ENCODE data around the gene KCNJ10. TPM values are rescaled to one million over a fixed set of nuclear protein-coding genes. Genes with fewer than 3 reads are reported as not detected.

The KCNJ10 gene
- total RNA-seq, 1 donor from 2014 or later, result 0.04 TPM

GRCh38 chr1:160108888-160109662, 39.1 kb upstream of the KCNJ10 start:
- Histone ChIP-seq H3K27me3 (ENCODE audit: control insufficient read depth, insufficient read depth, low read length) (peaks cover 12% of the 10 kb centered on the region), H3K36me3 (ENCODE audit: control insufficient read depth, insufficient read depth, low read length) (no peaks in the 10 kb centered on the region), H3K4me3 (ENCODE audit: low read depth, low read length) (no peak overlapping the region)
- TF ChIP-seq CTCF (IDR thresholded peaks at IDR 0.05; ENCODE audit: insufficient read depth, low read length, poor library complexity, severe bottlenecking), result peak; percentile 45
- no peak for DNase-seq (ENCODE audit: low read depth)

- H3K36me3 ChIP-seq (ENCODE audit: control insufficient read depth, insufficient read depth, low read length), result no peaks in the 10 kb centered on the region
- H3K27me3 ChIP-seq (ENCODE audit: control insufficient read depth, insufficient read depth, low read length), result peaks cover 10% of the 10 kb centered on the region
- DNase-seq (ENCODE audit: low read depth), result no peak
- TF ChIP-seq CTCF (IDR thresholded peaks at IDR 0.05; ENCODE audit: insufficient read depth, low read length, poor library complexity, severe bottlenecking), result no peak
- no peak overlapping the region for H3K4me3 ChIP-seq (ENCODE audit: low read depth, low read length)
Measured at GRCh38 chr1:160107512-160107911, 37.6 kb upstream of the KCNJ10 start.

- Histone ChIP-seq H3K4me3 (ENCODE audit: low read depth, low read length) (no peak overlapping the region), H3K27me3 (ENCODE audit: control insufficient read depth, insufficient read depth, low read length) (peaks cover 10% of the 10 kb centered on the region), H3K36me3 (ENCODE audit: control insufficient read depth, insufficient read depth, low read length) (no peaks in the 10 kb centered on the region)
- no peak for DNase-seq (ENCODE audit: low read depth)
- no peak for TF ChIP-seq CTCF (IDR thresholded peaks at IDR 0.05; ENCODE audit: insufficient read depth, low read length, poor library complexity, severe bottlenecking)
Measured at GRCh38 chr1:160105155-160105554, 35.2 kb upstream of the KCNJ10 start.

GRCh38 chr1:160104486-160104885, 34.5 kb upstream of the KCNJ10 start:
- DNase-seq (ENCODE audit: low read depth), result no peak
- TF ChIP-seq CTCF (IDR thresholded peaks at IDR 0.05; ENCODE audit: insufficient read depth, low read length, poor library complexity, severe bottlenecking), result no peak
- Histone ChIP-seq H3K4me3 (ENCODE audit: low read depth, low read length) (no peak overlapping the region), H3K27me3 (ENCODE audit: control insufficient read depth, insufficient read depth, low read length) (peaks cover 6% of the 10 kb centered on the region), H3K36me3 (ENCODE audit: control insufficient read depth, insufficient read depth, low read length) (no peaks in the 10 kb centered on the region)

GRCh38 chr1:160103658-160104408, 33.9 kb upstream of the KCNJ10 start:
- Histone ChIP-seq H3K36me3 (ENCODE audit: control insufficient read depth, insufficient read depth, low read length) (no peaks in the 10 kb centered on the region), H3K27me3 (ENCODE audit: control insufficient read depth, insufficient read depth, low read length) (peaks cover 3% of the 10 kb centered on the region), H3K4me3 (ENCODE audit: low read depth, low read length) (no peak overlapping the region)
- TF ChIP-seq CTCF (IDR thresholded peaks at IDR 0.05; ENCODE audit: insufficient read depth, low read length, poor library complexity, severe bottlenecking), result no peak
- DNase-seq (ENCODE audit: low read depth), result no peak

Data from kidney epithelial cell (primary cell).